Thoracic aorta (tissue), 2 donors: ENCODE data around the gene USP7. TPM values are rescaled to one million over a fixed set of nuclear protein-coding genes. Genes with fewer than 3 reads are reported as not detected.

Experiments used
- ATAC-seq: fragments of 150-250 bp; one replicate; pipeline ENCODE4 v1.8.0; 2017; ENCODE audit warnings: low read depth; ENCODE audit not compliant: insufficient number of reproducible peaks, low FRiP score
- DNase-seq: peaks from one replicate; pipeline ENCODE4 v3.0.0-alpha.2; 2020; ENCODE audit warnings: low spot score
- H3K27ac ChIP-seq, 2 donors: fragments of 200-600 bp; sonication (generic); 1 replicate in 1 of 2; 2 replicates in 1 of 2; pipeline ENCODE4 v1.5.1; 2016; ENCODE audit warnings: mild to moderate bottlenecking in 2 of 2, moderate library complexity in 2 of 2
- H3K27me3 ChIP-seq: fragments of 200-600 bp; sonication (generic); replicated peaks from 2 replicates; pipeline ENCODE4 v1.6.0; 2016; ENCODE audit warnings: mild to moderate bottlenecking; ENCODE audit not compliant: insufficient read depth
- H3K36me3 ChIP-seq: fragments of 200-600 bp; sonication (generic); one replicate; pipeline ENCODE4 v1.5.1; 2016
- H3K4me1 ChIP-seq, 2 donors: fragments of 200-600 bp; sonication (generic); 1 replicate in 1 of 2; 2 replicates in 1 of 2; pipeline versions ENCODE4 v1.5.1 to v1.6.0; 2016; ENCODE audit warnings: low read depth in 2 of 2, mild to moderate bottlenecking in 1 of 2; ENCODE audit not compliant: control insufficient read depth in 1 of 2
- H3K4me3 ChIP-seq: fragments of 200-600 bp; sonication (generic); 2 replicates; pipeline ENCODE4 v1.5.1; 2016; ENCODE audit warnings: mild to moderate bottlenecking
- H3K9me3 ChIP-seq: fragments of 200-600 bp; sonication (generic); 2 replicates; pipeline ENCODE4 v1.5.1; 2016
- total RNA-seq, 2 donors: library from RNA; depleted of rRNA; stranded (reverse); fragments of >200 nt; gene quantifications; one replicate each; pipeline versions ENCODE4 v1.1.0 to v1.2.3, GENCODE V29; 2016
- TF ChIP-seq, protein P1 (sequence below): fragments of 200-600 bp; sonication (generic); IDR thresholded peaks from one replicate; pipeline ENCODE4 v1.5.1; 2019; ENCODE audit warnings: antibody characterized with exemption

The USP7 gene
- total RNA-seq, 2 donors from 2014 or later, result 61.2 to 93.8 TPM

DNA sequence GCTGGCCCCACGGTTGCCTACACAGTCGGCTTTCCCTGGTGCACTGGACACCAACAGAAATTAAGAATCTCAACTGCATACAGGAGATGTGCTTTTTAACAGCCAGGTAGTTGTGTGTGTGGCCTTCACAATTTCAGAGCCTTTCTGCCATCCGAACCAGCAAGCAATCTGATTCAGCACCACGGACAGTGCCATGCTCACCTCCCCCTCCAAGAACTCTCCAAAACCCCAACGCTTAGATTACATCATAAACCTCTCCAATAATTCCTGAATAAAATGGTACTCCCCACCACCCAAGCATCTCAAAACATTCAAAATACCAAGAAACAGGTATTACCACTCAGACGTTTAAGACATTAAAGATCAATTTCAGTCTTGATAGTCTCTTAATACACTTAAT is 31.8 kb downstream of the USP7 start:
- Histone ChIP-seq H3K27me3 (no peaks in the 10 kb centered on the region), H3K9me3 (no peaks in the 10 kb centered on the region), H3K4me1 (peaks cover 2 to 19% of the 10 kb centered on the region in 2 donors), H3K27ac (no peak overlapping the region), H3K36me3 (peaks cover 4% of the 10 kb centered on the region), H3K4me3 (no peak overlapping the region)
- DNase-seq, result no peak
- no peak for ATAC-seq
- TF ChIP-seq, protein P1, sequence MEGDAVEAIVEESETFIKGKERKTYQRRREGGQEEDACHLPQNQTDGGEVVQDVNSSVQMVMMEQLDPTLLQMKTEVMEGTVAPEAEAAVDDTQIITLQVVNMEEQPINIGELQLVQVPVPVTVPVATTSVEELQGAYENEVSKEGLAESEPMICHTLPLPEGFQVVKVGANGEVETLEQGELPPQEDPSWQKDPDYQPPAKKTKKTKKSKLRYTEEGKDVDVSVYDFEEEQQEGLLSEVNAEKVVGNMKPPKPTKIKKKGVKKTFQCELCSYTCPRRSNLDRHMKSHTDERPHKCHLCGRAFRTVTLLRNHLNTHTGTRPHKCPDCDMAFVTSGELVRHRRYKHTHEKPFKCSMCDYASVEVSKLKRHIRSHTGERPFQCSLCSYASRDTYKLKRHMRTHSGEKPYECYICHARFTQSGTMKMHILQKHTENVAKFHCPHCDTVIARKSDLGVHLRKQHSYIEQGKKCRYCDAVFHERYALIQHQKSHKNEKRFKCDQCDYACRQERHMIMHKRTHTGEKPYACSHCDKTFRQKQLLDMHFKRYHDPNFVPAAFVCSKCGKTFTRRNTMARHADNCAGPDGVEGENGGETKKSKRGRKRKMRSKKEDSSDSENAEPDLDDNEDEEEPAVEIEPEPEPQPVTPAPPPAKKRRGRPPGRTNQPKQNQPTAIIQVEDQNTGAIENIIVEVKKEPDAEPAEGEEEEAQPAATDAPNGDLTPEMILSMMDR, result no peak

DNA sequence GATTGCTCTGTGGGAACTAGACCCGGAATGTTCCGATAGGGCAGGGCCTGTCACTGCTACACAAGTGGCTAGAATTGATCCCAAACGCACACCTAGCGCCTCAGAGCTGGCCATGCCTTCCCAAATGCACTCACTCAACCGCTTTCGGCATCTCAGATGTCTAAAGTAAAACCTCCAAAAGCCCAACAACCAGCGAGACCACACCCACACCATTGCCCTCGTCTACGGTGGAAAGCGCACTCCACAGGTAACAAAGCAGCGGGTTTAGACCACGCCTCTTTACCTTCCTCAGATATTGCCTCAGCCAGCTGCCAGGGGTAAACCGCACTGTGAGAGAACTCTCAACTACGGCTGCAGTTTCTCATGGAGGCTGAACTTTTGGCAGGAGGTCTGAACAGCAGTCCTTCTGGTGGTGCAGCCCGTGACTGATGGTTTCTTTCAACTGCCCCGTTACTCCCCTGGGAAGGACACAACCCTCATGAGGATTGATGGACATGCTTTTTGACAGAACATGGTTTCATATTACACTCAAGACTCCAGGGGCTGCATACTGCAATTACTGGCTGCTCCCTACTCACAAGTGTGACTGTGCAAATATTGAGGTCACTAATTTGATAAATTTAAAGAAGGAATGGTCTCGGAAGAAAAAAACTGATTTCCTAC is 34.5 kb downstream of the USP7 start:
- peaks cover 4% of the 10 kb centered on the region for H3K36me3 ChIP-seq
- H3K9me3 ChIP-seq, result no peaks in the 10 kb centered on the region
- DNase-seq (no peak), ATAC-seq (no peak)
- no peaks in the 10 kb centered on the region for H3K27me3 ChIP-seq
- H3K27ac ChIP-seq, result no peak overlapping the region
- no peak overlapping the region for H3K4me3 ChIP-seq
- peaks cover 0 to 5% of the 10 kb centered on the region in 2 donors for H3K4me1 ChIP-seq
- TF ChIP-seq, protein P1, result no peak

DNA sequence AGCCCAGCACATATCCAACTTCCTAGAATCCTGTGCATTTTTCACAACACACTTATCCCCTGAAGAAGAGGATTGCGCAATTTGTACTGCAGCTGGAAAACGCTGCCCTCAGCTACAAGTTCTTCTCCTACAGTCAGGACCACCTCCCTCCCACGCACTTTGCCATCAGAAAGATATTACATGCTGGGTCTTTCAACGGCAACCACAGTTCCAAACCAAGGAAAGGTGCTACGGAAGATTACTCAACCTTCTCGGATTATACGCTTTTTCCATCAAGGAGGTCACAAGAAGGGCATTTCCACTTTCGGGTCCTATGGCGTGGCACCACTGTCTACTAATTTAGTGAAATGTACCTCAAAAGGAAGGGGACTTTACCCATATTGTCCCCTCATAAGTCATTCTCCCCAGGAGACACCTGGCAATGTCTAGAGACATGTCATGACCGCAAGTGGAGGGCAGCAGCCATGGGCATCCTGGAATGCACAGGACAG is 35.2 kb downstream of the USP7 start:
- Histone ChIP-seq H3K9me3 (no peaks in the 10 kb centered on the region), H3K36me3 (peaks cover 4% of the 10 kb centered on the region), H3K27me3 (no peaks in the 10 kb centered on the region), H3K4me1 (peaks cover 0 to 7% of the 10 kb centered on the region in 2 donors), H3K27ac (no peak overlapping the region), H3K4me3 (no peak overlapping the region)
- no peak for ATAC-seq
- DNase-seq, result no peak
- TF ChIP-seq, protein P1, result no peak

DNA sequence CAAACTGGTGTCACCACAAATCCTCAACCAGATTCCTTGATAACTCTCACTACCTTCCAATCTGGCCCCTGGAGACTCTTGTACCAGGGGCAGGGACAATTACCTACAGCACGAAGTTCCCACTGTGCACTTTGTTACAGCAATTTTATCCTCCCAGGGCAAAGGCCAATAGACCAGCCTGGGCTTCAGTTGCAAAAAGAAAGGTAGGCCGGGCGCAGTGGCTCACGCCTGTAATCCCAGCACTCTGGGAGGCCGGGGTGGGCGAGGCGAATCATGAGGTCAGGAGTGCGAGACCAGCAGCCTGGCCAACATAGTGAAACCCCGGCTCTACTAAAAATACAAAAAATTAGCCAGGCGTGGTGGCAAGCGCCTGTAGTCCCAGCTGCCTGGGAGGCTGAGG is 36.9 kb downstream of the USP7 start:
- H3K27me3 ChIP-seq, result no peaks in the 10 kb centered on the region
- H3K4me3 ChIP-seq, result no peak overlapping the region
- H3K36me3 ChIP-seq, result peaks cover 7% of the 10 kb centered on the region
- TF ChIP-seq, protein P1, result no peak
- no peak for DNase-seq
- H3K4me1 ChIP-seq, result peaks cover 0 to 7% of the 10 kb centered on the region in 2 donors
- ATAC-seq, result no peak
- H3K9me3 ChIP-seq, result no peaks in the 10 kb centered on the region
- no peak overlapping the region for H3K27ac ChIP-seq

DNA sequence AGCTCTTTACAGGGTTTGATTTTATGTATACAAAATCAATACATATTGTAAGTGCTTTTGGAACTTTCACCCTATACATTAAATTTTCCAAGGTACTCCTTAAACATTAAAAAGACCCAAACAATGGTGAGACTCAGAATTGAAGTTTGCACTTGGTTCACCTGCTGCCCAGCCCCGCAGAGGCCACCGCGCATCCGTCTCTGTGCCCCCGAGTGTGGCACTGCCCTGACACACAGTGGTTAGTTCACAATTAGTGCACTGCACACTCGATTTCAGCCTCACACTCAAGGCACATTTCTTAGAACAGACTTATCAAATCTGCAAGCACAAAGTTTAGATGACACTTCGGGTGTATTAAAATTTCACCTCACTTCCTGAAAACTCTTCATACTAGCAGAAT is 38.3 kb downstream of the USP7 start:
- DNase-seq (no peak), ATAC-seq (no peak)
- Histone ChIP-seq H3K27ac (no peak overlapping the region), H3K4me1 (peaks cover 0 to 7% of the 10 kb centered on the region in 2 donors), H3K9me3 (no peaks in the 10 kb centered on the region), H3K27me3 (no peaks in the 10 kb centered on the region), H3K36me3 (peaks cover 15% of the 10 kb centered on the region), H3K4me3 (no peak overlapping the region)
- TF ChIP-seq, protein P1, result no peak
